H1 (cell line): ENCODE results near the gene SLC16A2.

Experiments
- BCL11A ChIP-seq, 2 experiments: IDR thresholded peaks; one replicate each; pipeline ENCODE4 v1.6.1; 2011; ENCODE audit warnings: low read depth in 2 of 2, low read length in 2 of 2, mild to moderate bottlenecking in 2 of 2
- CBX8 ChIP-seq: fragments of 300-800, 300-1000 bp; sonication (generic); IDR thresholded peaks from 2 replicates; pipeline ENCODE4 v1.7.1; 2016; ENCODE audit warnings: low read depth, low read length, borderline replicate concordance
- EZH2 ChIP-seq: fragments of 200-600 bp; sonication (generic); IDR thresholded peaks from 2 replicates; pipeline ENCODE4 v1.7.1; 2012; ENCODE audit warnings: low read depth, mild to moderate bottlenecking, moderate library complexity, low read length, inconsistent platforms; ENCODE audit not compliant: severe bottlenecking
- GABPA ChIP-seq: IDR thresholded peaks from 2 replicates; pipeline ENCODE4 v1.6.1; 2011; ENCODE audit warnings: mild to moderate bottlenecking, low read length, moderate library complexity, borderline replicate concordance; ENCODE audit not compliant: insufficient read depth
- POLR2A ChIP-seq, 2 experiments: IDR thresholded peaks; 1 replicate in 1 of 2; 2 replicates in 1 of 2; pipeline ENCODE4 v1.6.1; 2011; ENCODE audit warnings: low read depth in 2 of 2, low read length in 2 of 2, mild to moderate bottlenecking in 2 of 2; ENCODE audit errors: control extremely low read depth in 1 of 2
- SP1 ChIP-seq: IDR thresholded peaks from 2 replicates; pipeline ENCODE4 v1.6.1; 2011; ENCODE audit warnings: low read depth, low read length
- TF ChIP-seq, protein P1 (sequence below), 3 experiments: IDR thresholded peaks; 1 replicate in 2 of 3; 2 replicates in 1 of 3; pipeline versions ENCODE4 v1.5.1 to v1.6.1; 2011; ENCODE audit warnings: low read length in 3 of 3, mild to moderate bottlenecking in 3 of 3, inconsistent platforms in 2 of 3, low read depth in 1 of 3, moderate library complexity in 1 of 3; ENCODE audit not compliant: insufficient read depth in 1 of 3; ENCODE audit errors: control extremely low read depth in 1 of 3
- TF ChIP-seq, protein P2 (sequence below): IDR thresholded peaks from 2 replicates; pipeline ENCODE4 v1.6.1; 2011; ENCODE audit warnings: low read depth, mild to moderate bottlenecking, low read length; ENCODE audit not compliant: insufficient read depth

DNA sequence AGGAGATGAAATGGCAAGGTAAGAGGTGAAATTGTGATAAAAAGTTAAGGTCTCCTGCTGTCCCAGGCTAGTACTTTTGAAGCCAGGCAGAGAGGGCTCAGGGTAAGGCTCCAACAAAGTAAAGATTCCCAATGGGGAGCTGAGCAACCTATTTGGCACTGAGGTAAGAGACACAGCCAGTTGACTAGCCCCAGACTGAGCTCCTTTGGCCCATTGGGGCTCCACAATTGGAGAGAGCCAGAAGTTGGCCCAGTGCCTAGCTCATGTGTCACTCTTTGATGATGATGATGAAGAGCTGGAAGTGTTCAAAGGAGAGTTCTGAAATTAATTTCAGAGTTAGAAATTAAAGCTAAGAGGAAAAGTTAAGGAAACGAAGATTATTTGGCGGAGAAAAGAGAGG is 98.6 kb downstream of the SLC16A2 start:
- TF ChIP-seq, protein P1, sequence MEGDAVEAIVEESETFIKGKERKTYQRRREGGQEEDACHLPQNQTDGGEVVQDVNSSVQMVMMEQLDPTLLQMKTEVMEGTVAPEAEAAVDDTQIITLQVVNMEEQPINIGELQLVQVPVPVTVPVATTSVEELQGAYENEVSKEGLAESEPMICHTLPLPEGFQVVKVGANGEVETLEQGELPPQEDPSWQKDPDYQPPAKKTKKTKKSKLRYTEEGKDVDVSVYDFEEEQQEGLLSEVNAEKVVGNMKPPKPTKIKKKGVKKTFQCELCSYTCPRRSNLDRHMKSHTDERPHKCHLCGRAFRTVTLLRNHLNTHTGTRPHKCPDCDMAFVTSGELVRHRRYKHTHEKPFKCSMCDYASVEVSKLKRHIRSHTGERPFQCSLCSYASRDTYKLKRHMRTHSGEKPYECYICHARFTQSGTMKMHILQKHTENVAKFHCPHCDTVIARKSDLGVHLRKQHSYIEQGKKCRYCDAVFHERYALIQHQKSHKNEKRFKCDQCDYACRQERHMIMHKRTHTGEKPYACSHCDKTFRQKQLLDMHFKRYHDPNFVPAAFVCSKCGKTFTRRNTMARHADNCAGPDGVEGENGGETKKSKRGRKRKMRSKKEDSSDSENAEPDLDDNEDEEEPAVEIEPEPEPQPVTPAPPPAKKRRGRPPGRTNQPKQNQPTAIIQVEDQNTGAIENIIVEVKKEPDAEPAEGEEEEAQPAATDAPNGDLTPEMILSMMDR (IDR thresholded peaks at IDR 0.05; ENCODE audit: control extremely low read depth in 1 of 3, insufficient read depth in 1 of 3, low read depth in 1 of 3, low read length in 3 of 3), result no peak
- TF ChIP-seq BCL11A (IDR thresholded peaks at IDR 0.05; ENCODE audit: low read depth in 2 of 2, low read length in 2 of 2) (no peak), POLR2A (IDR thresholded peaks at IDR 0.05; ENCODE audit: control extremely low read depth in 1 of 2, low read depth in 2 of 2, low read length in 2 of 2) (no peak), GABPA (no peak), SP1 (no peak), EZH2 (no peak), CBX8 (no peak)
- TF ChIP-seq, protein P2, sequence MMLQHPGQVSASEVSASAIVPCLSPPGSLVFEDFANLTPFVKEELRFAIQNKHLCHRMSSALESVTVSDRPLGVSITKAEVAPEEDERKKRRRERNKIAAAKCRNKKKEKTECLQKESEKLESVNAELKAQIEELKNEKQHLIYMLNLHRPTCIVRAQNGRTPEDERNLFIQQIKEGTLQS, result no peak
